ENCODE results near the gene ACCS.
A peak's percentile ranks its signal among the peaks of the same experiment; 100 is the strongest.

ACCS gene

GRCh38 chr11:44065841-44066731, at the start of gene ACCS:
TSS of gene ACCS (plus strand) at chr11:44066270. CDS start at chr11:44067628, 1,358 bp downstream.
- H3K4me1 ChIP-seq (ENCODE audit: control insufficient read depth, insufficient read depth, low read length): no peaks in the 10 kb centered on the region
- peak within 1 kb of the TSS; percentile 76 for H3K9ac ChIP-seq (ENCODE audit: low read length)
- H3K4me3 ChIP-seq (ENCODE audit: low read length): peak within 1 kb of the TSS; percentile 77
- H3K36me3 ChIP-seq (ENCODE audit: control insufficient read depth, insufficient read depth, low read length): no peaks in the 10 kb centered on the region
- H3K27ac ChIP-seq (ENCODE audit: low read depth, low read length): peak within 1 kb of the TSS; percentile 92
- H3K27me3 ChIP-seq (ENCODE audit: control insufficient read depth, insufficient read depth, low read length): no peaks in the 10 kb centered on the region

- Histone ChIP-seq H3K4me3 (ENCODE audit: low read length) (no peak overlapping the region), H3K9ac (ENCODE audit: low read length) (no peak overlapping the region), H3K27ac (ENCODE audit: low read depth, low read length) (no peak overlapping the region), H3K36me3 (ENCODE audit: control insufficient read depth, insufficient read depth, low read length) (no peaks in the 10 kb centered on the region), H3K27me3 (ENCODE audit: control insufficient read depth, insufficient read depth, low read length) (no peaks in the 10 kb centered on the region), H3K4me1 (ENCODE audit: control insufficient read depth, insufficient read depth, low read length) (no peaks in the 10 kb centered on the region)
Observed at GRCh38 chr11:44016546-44017442, 49.3 kb upstream of the ACCS start.

- Histone ChIP-seq H3K4me1 (ENCODE audit: control insufficient read depth, insufficient read depth, low read length) (no peaks in the 10 kb centered on the region), H3K27ac (ENCODE audit: low read depth, low read length) (no peak overlapping the region), H3K9ac (ENCODE audit: low read length) (no peak overlapping the region), H3K36me3 (ENCODE audit: control insufficient read depth, insufficient read depth, low read length) (no peaks in the 10 kb centered on the region), H3K4me3 (ENCODE audit: low read length) (no peak overlapping the region), H3K27me3 (ENCODE audit: control insufficient read depth, insufficient read depth, low read length) (no peaks in the 10 kb centered on the region)
Observed at GRCh38 chr11:44017443-44018126, 48.5 kb upstream of the ACCS start.

- H3K27ac ChIP-seq (ENCODE audit: low read depth, low read length): no peak overlapping the region
- H3K4me3 ChIP-seq (ENCODE audit: low read length): no peak overlapping the region
- H3K36me3 ChIP-seq (ENCODE audit: control insufficient read depth, insufficient read depth, low read length): no peaks in the 10 kb centered on the region
- H3K4me1 ChIP-seq (ENCODE audit: control insufficient read depth, insufficient read depth, low read length): no peaks in the 10 kb centered on the region
- H3K9ac ChIP-seq (ENCODE audit: low read length): no peak overlapping the region
- H3K27me3 ChIP-seq (ENCODE audit: control insufficient read depth, insufficient read depth, low read length): no peaks in the 10 kb centered on the region
Observed at GRCh38 chr11:44018127-44018521, 47.9 kb upstream of the ACCS start.

- no peak overlapping the region for H3K27ac ChIP-seq (ENCODE audit: low read depth, low read length)
Observed at GRCh38 chr11:44018829-44019228, 47.2 kb upstream of the ACCS start.

GRCh38 chr11:44024977-44025376, 41.1 kb upstream of the ACCS start:
- no peaks in the 10 kb centered on the region for H3K27me3 ChIP-seq (ENCODE audit: control insufficient read depth, insufficient read depth, low read length)
- H3K27ac ChIP-seq (ENCODE audit: low read depth, low read length): no peak overlapping the region
- H3K9ac ChIP-seq (ENCODE audit: low read length): no peak overlapping the region
- H3K4me3 ChIP-seq (ENCODE audit: low read length): no peak overlapping the region
- H3K4me1 ChIP-seq (ENCODE audit: control insufficient read depth, insufficient read depth, low read length): no peaks in the 10 kb centered on the region
- H3K36me3 ChIP-seq (ENCODE audit: control insufficient read depth, insufficient read depth, low read length): no peaks in the 10 kb centered on the region

More at GRCh38 chr11:44018829-44019228, 47.2 kb upstream of the ACCS start:
- no peaks in the 10 kb centered on the region for H3K36me3 ChIP-seq (ENCODE audit: control insufficient read depth, insufficient read depth, low read length)
- no peak overlapping the region for H3K4me3 ChIP-seq (ENCODE audit: low read length)
- no peak overlapping the region for H3K9ac ChIP-seq (ENCODE audit: low read length)
- no peaks in the 10 kb centered on the region for H3K27me3 ChIP-seq (ENCODE audit: control insufficient read depth, insufficient read depth, low read length)
- H3K4me1 ChIP-seq (ENCODE audit: control insufficient read depth, insufficient read depth, low read length): no peaks in the 10 kb centered on the region

- H3K36me3 ChIP-seq (ENCODE audit: control insufficient read depth, insufficient read depth, low read length): no peaks in the 10 kb centered on the region
- H3K9ac ChIP-seq (ENCODE audit: low read length): no peak overlapping the region
- H3K4me3 ChIP-seq (ENCODE audit: low read length): no peak overlapping the region
- no peaks in the 10 kb centered on the region for H3K27me3 ChIP-seq (ENCODE audit: control insufficient read depth, insufficient read depth, low read length)
- no peak overlapping the region for H3K27ac ChIP-seq (ENCODE audit: low read depth, low read length)
- peaks cover 2% of the 10 kb centered on the region for H3K4me1 ChIP-seq (ENCODE audit: control insufficient read depth, insufficient read depth, low read length)
Observed at GRCh38 chr11:44025727-44026126, 40.3 kb upstream of the ACCS start.

- Histone ChIP-seq H3K9ac (ENCODE audit: low read length) (no peak overlapping the region), H3K27me3 (ENCODE audit: control insufficient read depth, insufficient read depth, low read length) (no peaks in the 10 kb centered on the region), H3K36me3 (ENCODE audit: control insufficient read depth, insufficient read depth, low read length) (no peaks in the 10 kb centered on the region), H3K4me1 (ENCODE audit: control insufficient read depth, insufficient read depth, low read length) (peaks cover 13% of the 10 kb centered on the region), H3K27ac (ENCODE audit: low read depth, low read length) (no peak overlapping the region), H3K4me3 (ENCODE audit: low read length) (no peak overlapping the region)
Observed at GRCh38 chr11:44028401-44028800, 37.7 kb upstream of the ACCS start.

GRCh38 chr11:44028816-44029506, 37.1 kb upstream of the ACCS start:
- Histone ChIP-seq H3K27ac (ENCODE audit: low read depth, low read length) (no peak overlapping the region), H3K4me1 (ENCODE audit: control insufficient read depth, insufficient read depth, low read length) (peaks cover 13% of the 10 kb centered on the region), H3K27me3 (ENCODE audit: control insufficient read depth, insufficient read depth, low read length) (no peaks in the 10 kb centered on the region), H3K36me3 (ENCODE audit: control insufficient read depth, insufficient read depth, low read length) (no peaks in the 10 kb centered on the region), H3K4me3 (ENCODE audit: low read length) (no peak overlapping the region), H3K9ac (ENCODE audit: low read length) (no peak overlapping the region)

GRCh38 chr11:44029507-44029845, 36.6 kb upstream of the ACCS start:
- Histone ChIP-seq H3K4me3 (ENCODE audit: low read length) (no peak overlapping the region), H3K9ac (ENCODE audit: low read length) (no peak overlapping the region), H3K27ac (ENCODE audit: low read depth, low read length) (no peak overlapping the region), H3K27me3 (ENCODE audit: control insufficient read depth, insufficient read depth, low read length) (no peaks in the 10 kb centered on the region), H3K36me3 (ENCODE audit: control insufficient read depth, insufficient read depth, low read length) (no peaks in the 10 kb centered on the region), H3K4me1 (ENCODE audit: control insufficient read depth, insufficient read depth, low read length) (peaks cover 13% of the 10 kb centered on the region)

- Histone ChIP-seq H3K4me1 (ENCODE audit: control insufficient read depth, insufficient read depth, low read length) (peaks cover 13% of the 10 kb centered on the region), H3K27me3 (ENCODE audit: control insufficient read depth, insufficient read depth, low read length) (no peaks in the 10 kb centered on the region), H3K36me3 (ENCODE audit: control insufficient read depth, insufficient read depth, low read length) (no peaks in the 10 kb centered on the region), H3K9ac (ENCODE audit: low read length) (no peak overlapping the region), H3K4me3 (ENCODE audit: low read length) (no peak overlapping the region), H3K27ac (ENCODE audit: low read depth, low read length) (peak overlapping the region; percentile 63)
Observed at GRCh38 chr11:44029977-44030911, 35.8 kb upstream of the ACCS start.
